ENCODE measurements around the gene ADAMTS4.

The ADAMTS4 gene

DNA sequence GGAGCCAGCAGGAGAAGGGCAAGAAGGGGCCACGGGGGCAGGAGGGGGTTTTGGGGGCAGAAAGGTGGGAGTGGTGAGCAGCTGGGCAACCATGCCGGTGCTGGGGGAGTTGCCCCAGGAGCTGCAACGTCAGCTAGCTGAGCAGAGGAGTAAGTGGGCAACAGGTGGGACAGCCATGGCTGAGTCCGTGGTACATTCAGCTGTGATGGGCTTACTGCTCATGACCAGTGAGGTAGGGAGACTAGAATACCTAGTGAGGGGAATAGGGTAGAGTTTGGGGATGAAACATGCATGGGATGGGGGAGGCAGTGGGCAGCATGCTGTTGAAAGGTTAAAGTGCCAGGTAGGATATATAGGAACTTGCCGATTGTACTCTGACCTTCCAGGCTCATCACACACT is 37.2 kb downstream of the ADAMTS4 start:
- Histone ChIP-seq H3K27ac (ENCODE audit: low read length) (no peak overlapping the region), H3K36me3 (ENCODE audit: control insufficient read depth in 2 of 2, insufficient read depth in 2 of 2, low read length in 2 of 2) (peaks cover 9 to 40% of the 10 kb centered on the region in 2 donors)

DNA sequence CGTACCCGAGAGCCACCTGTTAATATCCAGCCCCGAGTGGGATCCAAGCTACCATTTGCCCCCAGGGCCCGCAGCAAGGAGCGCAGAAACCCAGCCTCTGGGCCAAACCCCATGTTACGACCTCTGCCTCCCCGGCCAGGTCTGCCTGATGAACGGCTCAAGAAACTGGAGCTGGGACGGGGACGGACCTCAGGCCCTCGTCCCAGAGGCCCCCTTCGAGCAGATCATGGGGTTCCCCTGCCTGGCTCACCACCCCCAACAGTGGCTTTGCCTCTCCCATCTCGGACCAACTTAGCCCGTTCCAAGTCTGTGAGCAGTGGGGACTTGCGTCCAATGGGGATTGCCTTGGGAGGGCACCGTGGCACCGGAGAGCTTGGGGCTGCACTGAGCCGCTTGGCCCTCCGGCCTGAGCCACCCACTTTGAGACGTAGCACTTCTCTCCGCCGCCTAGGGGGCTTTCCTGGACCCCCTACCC is 38.1 kb downstream of the ADAMTS4 start:
- Histone ChIP-seq H3K9ac (ENCODE audit: low read length in 2 of 2) (peak overlapping the region in 1 of 2 donors; percentile 47), H3K36me3 (ENCODE audit: control insufficient read depth in 2 of 2, insufficient read depth in 2 of 2, low read length in 2 of 2) (peaks cover 9 to 40% of the 10 kb centered on the region in 2 donors), H3K4me1 (ENCODE audit: control insufficient read depth, insufficient read depth, low read length) (peaks cover 40% of the 10 kb centered on the region), H3K27me3 (ENCODE audit: control insufficient read depth in 1 of 2, insufficient read depth in 2 of 2, low read length in 2 of 2) (no peaks in the 10 kb centered on the region), H3K4me3 (ENCODE audit: low read length in 2 of 2) (peak overlapping the region in 1 of 2 donors; percentile 90), H3K9me3 (ENCODE audit: control insufficient read depth in 2 of 2, low read length in 2 of 2) (no peaks in the 10 kb centered on the region), H3K27ac (ENCODE audit: low read length) (no peak overlapping the region)

More for the DNA sequence above, 37.2 kb downstream of the ADAMTS4 start:
- Histone ChIP-seq H3K27me3 (ENCODE audit: control insufficient read depth in 1 of 2, insufficient read depth in 2 of 2, low read length in 2 of 2) (no peaks in the 10 kb centered on the region), H3K9ac (ENCODE audit: low read length in 2 of 2) (no peak overlapping the region), H3K9me3 (ENCODE audit: control insufficient read depth in 2 of 2, low read length in 2 of 2) (no peaks in the 10 kb centered on the region), H3K4me3 (ENCODE audit: low read length in 2 of 2) (no peak overlapping the region), H3K4me1 (ENCODE audit: control insufficient read depth, insufficient read depth, low read length) (peaks cover 42% of the 10 kb centered on the region)

DNA sequence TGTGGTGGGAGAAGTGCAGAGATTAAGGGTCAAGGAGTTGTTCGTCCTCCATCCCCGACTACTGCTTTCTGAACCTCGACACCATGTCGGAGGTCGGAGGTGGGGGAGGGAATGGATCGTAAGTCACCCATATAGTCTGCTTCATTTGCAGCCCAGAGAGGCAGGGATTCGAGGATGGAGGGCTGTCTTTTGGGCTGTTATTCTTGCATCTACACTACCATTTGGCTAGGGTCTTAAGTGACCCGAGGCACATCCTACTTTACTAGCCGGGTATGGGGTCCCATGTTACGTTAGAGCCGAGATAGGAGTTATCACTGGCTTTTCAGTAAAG is 39.0 kb downstream of the ADAMTS4 start:
- peaks cover 9 to 40% of the 10 kb centered on the region in 2 donors for H3K36me3 ChIP-seq (ENCODE audit: control insufficient read depth in 2 of 2, insufficient read depth in 2 of 2, low read length in 2 of 2)

DNA sequence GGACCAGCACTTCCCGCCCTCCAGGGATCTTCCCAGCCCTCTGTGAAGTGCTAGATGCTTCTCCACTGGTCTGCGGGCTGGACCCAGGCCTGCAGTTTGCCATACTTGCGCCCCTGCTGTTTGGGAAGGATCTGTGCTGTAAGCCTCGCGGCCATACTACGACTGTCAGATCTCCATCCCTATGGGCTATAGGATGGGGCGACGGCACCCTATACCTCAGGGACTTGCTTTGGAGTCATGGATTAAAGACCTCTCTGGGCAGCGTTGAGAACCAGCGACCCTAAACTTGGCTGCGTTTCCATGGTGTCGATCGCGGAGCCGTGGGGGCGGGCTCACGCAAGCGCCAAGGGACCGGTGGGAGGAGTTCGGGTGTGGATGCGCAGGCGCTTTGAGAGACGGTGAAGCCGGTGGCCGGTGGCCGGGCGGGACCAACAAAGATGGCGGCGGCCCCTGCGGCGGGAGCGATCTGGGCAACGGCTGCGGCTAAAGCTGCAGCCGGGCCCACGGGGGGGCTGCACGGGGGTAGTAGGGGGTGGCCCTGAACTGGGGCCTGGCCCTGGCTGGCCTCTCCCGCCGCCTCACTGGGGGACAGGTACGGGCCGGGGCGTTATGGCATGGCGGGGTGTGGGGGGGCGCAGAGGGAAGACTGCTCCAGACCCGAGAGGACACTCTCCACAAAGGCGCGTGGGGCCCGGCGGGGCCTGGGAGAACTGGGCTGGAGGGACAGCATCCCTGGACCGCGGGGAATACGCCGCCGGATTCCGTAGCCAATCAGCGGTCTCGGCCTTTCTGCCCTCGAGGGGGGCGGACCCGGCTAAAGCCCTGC is 39.6 kb downstream of the ADAMTS4 start, which contains the start of gene USP21:
Gene USP21 (plus strand): TSS at position 414 of the 826 bp plus-strand sequence. CDS start 1,141 bp downstream, outside the sequence.
- H3K4me3 ChIP-seq (ENCODE audit: low read length in 2 of 2), result peak within 1 kb of the TSS; percentile 90 to 97
- peaks cover 34% of the 10 kb centered on the region for H3K4me1 ChIP-seq (ENCODE audit: control insufficient read depth, insufficient read depth, low read length)
- no peaks in the 10 kb centered on the region for H3K9me3 ChIP-seq (ENCODE audit: control insufficient read depth in 2 of 2, low read length in 2 of 2)
- H3K27ac ChIP-seq (ENCODE audit: low read length), result peak within 1 kb of the TSS; percentile 83
- H3K36me3 ChIP-seq (ENCODE audit: control insufficient read depth in 2 of 2, insufficient read depth in 2 of 2, low read length in 2 of 2), result peaks cover 9 to 38% of the 10 kb centered on the region in 2 donors
- H3K9ac ChIP-seq (ENCODE audit: low read length in 2 of 2), result peak within 1 kb of the TSS; percentile 87 to 89
- no peaks in the 10 kb centered on the region for H3K27me3 ChIP-seq (ENCODE audit: control insufficient read depth in 1 of 2, insufficient read depth in 2 of 2, low read length in 2 of 2)

More for the DNA sequence above, 39.0 kb downstream of the ADAMTS4 start:
- Histone ChIP-seq H3K4me3 (ENCODE audit: low read length in 2 of 2) (peak overlapping the region; percentile 90 to 97), H3K27ac (ENCODE audit: low read length) (peak overlapping the region; percentile 83), H3K27me3 (ENCODE audit: control insufficient read depth in 1 of 2, insufficient read depth in 2 of 2, low read length in 2 of 2) (no peaks in the 10 kb centered on the region), H3K9me3 (ENCODE audit: control insufficient read depth in 2 of 2, low read length in 2 of 2) (no peaks in the 10 kb centered on the region), H3K4me1 (ENCODE audit: control insufficient read depth, insufficient read depth, low read length) (peaks cover 32% of the 10 kb centered on the region), H3K9ac (ENCODE audit: low read length in 2 of 2) (peak overlapping the region; percentile 87 to 89)

DNA sequence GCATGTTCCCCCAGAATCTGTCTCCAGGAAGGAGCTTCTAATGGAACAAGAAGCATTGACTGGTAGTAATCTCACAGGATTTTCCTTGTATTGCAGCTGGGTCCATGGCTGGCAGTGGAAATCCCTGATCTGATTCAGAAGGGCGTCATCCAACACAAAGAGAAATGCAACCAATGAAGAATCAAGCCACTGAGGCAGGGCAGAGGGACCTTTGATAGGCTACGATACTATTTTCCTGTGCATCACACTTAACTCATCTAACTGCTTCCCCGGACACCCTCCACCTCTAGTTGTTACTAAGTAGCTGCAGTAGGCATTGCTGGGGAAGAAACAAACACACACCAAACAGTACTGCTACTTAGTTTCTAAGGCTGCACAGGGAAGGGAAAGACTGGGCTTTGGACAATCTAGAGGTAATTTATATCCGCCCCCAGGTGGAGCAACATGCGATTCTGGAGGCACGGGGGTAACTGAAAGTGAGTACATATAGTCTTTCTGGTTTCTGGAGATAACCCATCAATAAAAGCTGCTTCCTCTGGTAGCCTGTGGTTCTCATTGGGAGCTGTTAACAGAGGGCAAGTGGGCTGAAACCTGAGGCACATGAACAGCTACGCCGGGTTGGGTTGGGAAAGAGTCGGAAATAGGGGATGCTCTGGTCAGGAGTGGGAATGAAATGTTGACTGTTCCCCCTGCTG is 40.4 kb downstream of the ADAMTS4 start:
- H3K27me3 ChIP-seq (ENCODE audit: control insufficient read depth in 1 of 2, insufficient read depth in 2 of 2, low read length in 2 of 2), result no peaks in the 10 kb centered on the region
- H3K4me3 ChIP-seq (ENCODE audit: low read length in 2 of 2), result peak overlapping the region in 1 of 2 donors; percentile 90
- peaks cover 34% of the 10 kb centered on the region for H3K4me1 ChIP-seq (ENCODE audit: control insufficient read depth, insufficient read depth, low read length)
- H3K9me3 ChIP-seq (ENCODE audit: control insufficient read depth in 2 of 2, low read length in 2 of 2), result no peaks in the 10 kb centered on the region
- peak overlapping the region; percentile 78 to 89 for H3K9ac ChIP-seq (ENCODE audit: low read length in 2 of 2)
- peaks cover 9 to 31% of the 10 kb centered on the region in 2 donors for H3K36me3 ChIP-seq (ENCODE audit: control insufficient read depth in 2 of 2, insufficient read depth in 2 of 2, low read length in 2 of 2)
- peak overlapping the region; percentile 83 for H3K27ac ChIP-seq (ENCODE audit: low read length)

DNA sequence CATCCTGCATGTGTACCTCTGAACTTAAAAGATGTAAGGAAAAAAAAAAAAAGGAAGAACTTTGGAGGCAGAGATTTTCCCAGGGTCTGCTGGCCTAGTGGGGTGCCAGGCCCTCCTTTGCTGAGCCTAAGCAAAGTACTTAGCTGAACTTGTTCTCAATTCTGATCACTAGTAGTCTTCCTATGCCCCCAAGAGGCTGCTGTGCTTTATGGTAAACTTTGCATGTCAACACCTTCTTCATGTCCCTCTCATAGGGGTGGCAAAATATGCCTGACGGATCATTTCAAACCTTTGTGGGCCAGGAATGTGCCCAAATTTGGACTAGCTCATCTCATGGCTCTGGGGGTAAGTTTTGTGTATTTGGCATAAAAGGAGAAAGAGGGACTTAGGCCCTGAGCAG is 41.0 kb downstream of the ADAMTS4 start:
- no peak overlapping the region for H3K9ac ChIP-seq (ENCODE audit: low read length in 2 of 2)
- no peaks in the 10 kb centered on the region for H3K9me3 ChIP-seq (ENCODE audit: control insufficient read depth in 2 of 2, low read length in 2 of 2)
- no peak overlapping the region for H3K4me3 ChIP-seq (ENCODE audit: low read length in 2 of 2)
- H3K27ac ChIP-seq (ENCODE audit: low read length), result no peak overlapping the region
- H3K4me1 ChIP-seq (ENCODE audit: control insufficient read depth, insufficient read depth, low read length), result peaks cover 34% of the 10 kb centered on the region
- peaks cover 9 to 25% of the 10 kb centered on the region in 2 donors for H3K36me3 ChIP-seq (ENCODE audit: control insufficient read depth in 2 of 2, insufficient read depth in 2 of 2, low read length in 2 of 2)
- H3K27me3 ChIP-seq (ENCODE audit: control insufficient read depth in 1 of 2, insufficient read depth in 2 of 2, low read length in 2 of 2), result no peaks in the 10 kb centered on the region

DNA sequence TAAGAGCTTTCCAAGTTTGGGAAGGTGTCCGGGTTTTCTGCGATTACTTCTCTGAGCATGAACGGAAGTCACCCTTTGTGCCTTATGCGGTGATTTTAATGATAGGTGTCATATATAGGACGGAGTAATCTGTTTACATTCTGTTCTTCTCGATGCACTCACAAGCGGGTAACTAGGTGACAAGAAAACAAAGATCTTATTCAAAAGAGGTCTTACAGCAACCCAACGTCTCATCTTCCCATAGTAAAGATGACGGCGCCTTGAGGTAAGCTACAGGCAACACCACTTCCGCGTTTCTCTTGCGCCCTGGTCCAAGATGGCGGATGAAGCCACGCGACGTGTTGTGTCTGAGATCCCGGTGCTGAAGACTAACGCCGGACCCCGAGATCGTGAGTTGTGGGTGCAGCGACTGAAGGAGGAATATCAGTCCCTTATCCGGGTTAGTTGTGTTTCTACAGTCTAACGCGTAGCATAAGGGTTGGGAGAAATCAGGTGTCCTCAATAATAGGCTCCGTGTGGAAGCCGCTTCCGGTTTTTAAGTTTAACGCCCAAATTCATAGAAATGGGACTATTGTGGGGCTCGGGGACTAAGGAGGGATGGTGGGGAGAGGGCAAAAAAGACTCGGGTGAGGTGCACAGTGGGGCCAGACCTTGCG is 45.0 kb downstream of the ADAMTS4 start, which contains the start of gene UFC1:
Gene UFC1 (plus strand): TSS at position 297 of the 656 bp plus-strand sequence. CDS start 20 bp downstream, at position 317.
- H3K27me3 ChIP-seq (ENCODE audit: control insufficient read depth in 1 of 2, insufficient read depth in 2 of 2, low read length in 2 of 2), result no peaks in the 10 kb centered on the region

DNA sequence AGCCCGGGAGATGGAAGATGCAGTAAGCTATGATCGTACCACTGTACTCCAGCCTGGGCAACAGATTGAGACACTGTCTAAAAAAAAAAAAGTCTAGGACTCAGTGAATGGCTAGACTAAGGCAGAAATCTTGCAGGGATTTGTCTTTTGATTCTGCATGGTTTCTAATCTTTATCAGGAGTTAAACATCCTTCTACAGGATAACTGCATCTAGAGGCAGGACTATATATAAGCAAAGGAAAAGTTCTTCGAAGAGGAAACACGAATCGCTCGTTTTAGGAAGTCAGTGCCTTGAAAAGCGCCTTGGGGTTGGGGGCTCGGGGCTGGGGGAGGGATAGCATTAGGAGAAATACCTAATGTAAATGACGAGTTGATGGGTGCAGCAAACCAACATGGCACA is 45.7 kb downstream of the ADAMTS4 start:
- Histone ChIP-seq H3K4me1 (ENCODE audit: control insufficient read depth, insufficient read depth, low read length) (peaks cover 3% of the 10 kb centered on the region), H3K27me3 (ENCODE audit: control insufficient read depth in 1 of 2, insufficient read depth in 2 of 2, low read length in 2 of 2) (no peaks in the 10 kb centered on the region), H3K36me3 (ENCODE audit: control insufficient read depth in 2 of 2, insufficient read depth in 2 of 2, low read length in 2 of 2) (peaks cover 9 to 10% of the 10 kb centered on the region in 2 donors), H3K9me3 (ENCODE audit: control insufficient read depth in 2 of 2, low read length in 2 of 2) (no peaks in the 10 kb centered on the region), H3K9ac (ENCODE audit: low read length in 2 of 2) (peak overlapping the region in 1 of 2 donors; percentile 97), H3K4me3 (ENCODE audit: low read length in 2 of 2) (peak overlapping the region; percentile 56 to 100), H3K27ac (ENCODE audit: low read length) (peak overlapping the region; percentile 95)

More for the DNA sequence above, 45.0 kb downstream of the ADAMTS4 start, which contains the start of gene UFC1:
- Histone ChIP-seq H3K9ac (ENCODE audit: low read length in 2 of 2) (peak within 1 kb of the TSS; percentile 97 to 100), H3K9me3 (ENCODE audit: control insufficient read depth in 2 of 2, low read length in 2 of 2) (no peaks in the 10 kb centered on the region), H3K4me1 (ENCODE audit: control insufficient read depth, insufficient read depth, low read length) (peaks cover 9% of the 10 kb centered on the region), H3K4me3 (ENCODE audit: low read length in 2 of 2) (peak within 1 kb of the TSS; percentile 93 to 100), H3K36me3 (ENCODE audit: control insufficient read depth in 2 of 2, insufficient read depth in 2 of 2, low read length in 2 of 2) (peaks cover 9 to 13% of the 10 kb centered on the region in 2 donors), H3K27ac (ENCODE audit: low read length) (peak within 1 kb of the TSS; percentile 95)

DNA sequence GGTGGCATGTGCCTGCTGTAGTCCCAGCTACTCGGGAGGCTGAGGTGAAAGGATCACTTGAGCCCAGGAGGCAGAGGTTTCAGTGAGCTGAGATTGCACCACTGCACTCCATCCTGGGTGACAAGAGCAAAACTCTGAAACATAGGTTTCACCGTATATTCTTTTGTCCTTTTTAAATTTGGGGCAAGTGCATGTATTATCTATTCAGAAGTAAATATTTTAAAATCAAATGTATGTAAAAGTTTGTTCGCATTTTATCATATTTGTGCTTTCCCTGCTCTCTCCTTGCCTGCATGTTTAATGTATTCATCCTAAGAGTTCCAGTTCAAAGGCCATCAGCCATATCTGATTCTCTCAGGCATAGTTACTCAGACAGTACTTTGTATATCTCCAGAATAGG is 53.0 kb downstream of the ADAMTS4 start:
- H3K9me3 ChIP-seq (ENCODE audit: control insufficient read depth in 2 of 2, low read length in 2 of 2), result no peaks in the 10 kb centered on the region
- no peak overlapping the region for H3K9ac ChIP-seq (ENCODE audit: low read length in 2 of 2)
- no peak overlapping the region for H3K4me3 ChIP-seq (ENCODE audit: low read length in 2 of 2)
- no peaks in the 10 kb centered on the region for H3K36me3 ChIP-seq (ENCODE audit: control insufficient read depth in 2 of 2, insufficient read depth in 2 of 2, low read length in 2 of 2)
- no peaks in the 10 kb centered on the region for H3K4me1 ChIP-seq (ENCODE audit: control insufficient read depth, insufficient read depth, low read length)
- H3K27me3 ChIP-seq (ENCODE audit: control insufficient read depth in 1 of 2, insufficient read depth in 2 of 2, low read length in 2 of 2), result no peaks in the 10 kb centered on the region
- no peak overlapping the region for H3K27ac ChIP-seq (ENCODE audit: low read length)

DNA sequence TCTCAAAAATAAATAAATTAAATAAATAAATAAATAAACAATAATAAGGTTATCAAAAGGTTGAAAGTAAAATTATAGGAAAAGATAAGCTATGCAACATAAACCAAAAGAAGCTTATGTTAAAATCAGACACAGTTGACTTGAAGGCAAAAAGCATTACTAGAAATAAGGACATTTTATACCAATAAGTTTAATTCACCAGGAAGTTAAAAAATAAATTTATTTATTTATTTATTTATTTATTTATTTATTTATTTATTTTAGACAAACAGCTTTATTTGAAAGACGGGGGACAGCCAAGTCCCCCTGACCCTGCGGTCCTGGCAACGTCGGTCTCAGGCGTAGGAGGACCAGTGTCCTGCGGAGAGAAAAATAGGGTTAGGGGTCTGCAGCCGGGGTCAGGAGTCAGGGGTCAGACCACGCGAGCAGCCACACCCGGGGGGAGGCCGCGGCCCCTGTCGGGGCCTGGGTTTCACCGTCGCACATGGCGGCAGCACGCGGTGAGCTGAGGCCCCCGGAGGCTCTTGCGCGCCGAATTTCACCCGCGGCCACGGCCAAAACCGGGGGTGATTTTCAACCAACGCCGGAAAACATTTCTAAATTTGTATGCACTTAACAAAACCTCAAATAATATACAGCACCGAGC is 58.0 kb downstream of the ADAMTS4 start:
- Histone ChIP-seq H3K4me3 (ENCODE audit: low read length in 2 of 2) (no peak overlapping the region), H3K27ac (ENCODE audit: low read length) (no peak overlapping the region), H3K4me1 (ENCODE audit: control insufficient read depth, insufficient read depth, low read length) (peaks cover 3% of the 10 kb centered on the region), H3K36me3 (ENCODE audit: control insufficient read depth in 2 of 2, insufficient read depth in 2 of 2, low read length in 2 of 2) (no peaks in the 10 kb centered on the region), H3K9ac (ENCODE audit: low read length in 2 of 2) (no peak overlapping the region), H3K27me3 (ENCODE audit: control insufficient read depth in 1 of 2, insufficient read depth in 2 of 2, low read length in 2 of 2) (no peaks in the 10 kb centered on the region), H3K9me3 (ENCODE audit: control insufficient read depth in 2 of 2, low read length in 2 of 2) (no peaks in the 10 kb centered on the region)

All from stomach smooth muscle (tissue), 2 donors.